ENCODE data around the gene CBX7.

The CBX7 gene

DNA sequence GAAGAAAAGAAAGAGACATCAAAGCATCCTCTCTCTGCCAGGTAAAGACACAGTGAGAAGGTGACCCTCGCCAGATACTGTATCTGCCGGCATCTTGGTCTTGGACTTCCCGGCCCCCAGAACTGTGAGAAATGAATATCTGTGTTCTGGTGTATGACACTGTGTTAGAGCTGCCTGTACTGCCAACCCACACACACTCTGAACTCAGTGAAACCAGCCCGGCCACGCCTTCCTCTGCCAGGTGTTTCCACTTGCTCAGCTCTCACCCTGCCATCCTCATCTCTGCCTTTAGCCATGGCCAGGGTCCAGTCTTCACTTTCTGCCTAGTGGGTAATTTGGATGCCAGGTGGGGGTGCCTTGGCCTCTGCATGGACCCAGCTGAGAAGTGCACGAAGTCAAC is 24.0 kb downstream of the CBX7 start:
- no peak for DNase-seq (ENCODE audit: low read depth, low spot score)

DNA sequence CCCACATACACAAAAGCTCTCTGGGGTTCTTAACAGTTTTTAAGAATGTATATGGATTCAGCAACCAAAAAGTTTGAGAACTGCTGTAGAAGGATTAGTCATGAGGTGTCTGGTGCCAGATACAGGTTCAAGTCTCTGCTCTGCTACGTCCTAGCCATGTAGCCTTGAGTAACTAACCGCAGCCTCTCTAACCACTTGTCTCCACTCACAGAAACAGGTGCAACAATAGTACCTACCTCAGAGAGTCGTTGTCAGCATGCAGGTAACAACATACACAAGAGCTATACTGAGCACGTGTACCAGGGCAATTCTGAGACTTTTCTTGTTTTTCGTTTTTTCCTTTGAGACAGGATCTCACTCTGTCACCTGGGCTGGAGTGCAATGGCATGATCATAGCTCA is 26.9 kb downstream of the CBX7 start:
- DNase-seq (ENCODE audit: low read depth, low spot score), result no peak

- DNase-seq (ENCODE audit: low read depth, low spot score), result no peak
Measured at GRCh38 chr22:39123751-39124581, 28.5 kb downstream of the CBX7 start.

DNA sequence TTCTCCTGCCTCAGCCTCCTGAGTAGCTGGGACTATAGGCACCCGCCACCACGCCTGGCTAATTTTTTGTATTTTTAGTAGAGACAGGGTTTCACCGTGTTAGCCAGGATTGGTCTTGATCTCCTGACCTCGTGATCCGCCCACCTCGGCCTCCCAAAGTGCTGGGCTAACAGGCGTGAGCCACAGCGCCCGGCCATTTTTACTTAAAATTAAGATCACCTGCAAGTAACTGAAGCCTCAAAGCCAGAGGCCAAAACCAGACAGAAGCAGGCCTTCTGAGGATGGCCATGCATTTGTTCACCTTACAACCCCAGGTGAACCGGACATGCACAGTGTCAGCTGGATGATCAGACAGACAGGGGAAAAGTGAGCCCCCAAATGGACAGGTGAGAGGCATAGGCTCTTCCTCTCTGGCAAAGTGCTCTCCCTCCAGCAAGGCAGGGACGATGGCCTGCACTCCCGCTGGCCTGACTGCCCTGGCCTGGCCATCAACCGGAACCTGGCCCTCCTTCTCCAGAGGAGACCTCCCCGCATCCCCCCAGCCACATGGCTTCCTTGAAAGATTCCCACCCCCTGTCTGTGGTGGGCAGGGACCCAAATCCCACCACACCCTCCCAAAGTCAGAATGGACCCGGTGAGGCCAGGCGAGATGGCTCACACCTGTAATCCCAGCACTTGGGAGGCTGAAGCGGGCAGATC is 29.6 kb downstream of the CBX7 start:
- no peak for DNase-seq (ENCODE audit: low read depth, low spot score)

DNA sequence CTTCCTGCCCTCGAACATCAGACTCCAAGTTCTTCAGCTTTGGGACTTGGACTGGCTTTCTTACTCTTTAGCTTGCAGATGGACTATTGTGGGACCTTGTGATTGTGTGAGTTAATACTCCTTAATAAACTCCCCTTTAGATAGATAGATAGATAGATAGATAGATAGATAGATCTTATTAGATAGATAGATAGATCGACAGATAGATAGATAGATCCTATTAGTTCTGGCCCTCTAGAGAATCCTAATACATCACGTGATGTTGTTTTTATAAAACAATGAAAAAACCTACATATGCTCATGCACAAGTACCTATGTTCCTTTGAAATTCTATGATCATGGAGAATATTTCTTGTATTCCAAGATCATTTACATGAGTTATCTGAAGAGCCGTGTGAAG is 31.5 kb downstream of the CBX7 start:
- DNase-seq (ENCODE audit: low read depth, low spot score), result no peak

GRCh38 chr22:39117585-39118191 is 34.8 kb downstream of the CBX7 start:
- DNase-seq (ENCODE audit: low read depth, low spot score), result no peak

DNA sequence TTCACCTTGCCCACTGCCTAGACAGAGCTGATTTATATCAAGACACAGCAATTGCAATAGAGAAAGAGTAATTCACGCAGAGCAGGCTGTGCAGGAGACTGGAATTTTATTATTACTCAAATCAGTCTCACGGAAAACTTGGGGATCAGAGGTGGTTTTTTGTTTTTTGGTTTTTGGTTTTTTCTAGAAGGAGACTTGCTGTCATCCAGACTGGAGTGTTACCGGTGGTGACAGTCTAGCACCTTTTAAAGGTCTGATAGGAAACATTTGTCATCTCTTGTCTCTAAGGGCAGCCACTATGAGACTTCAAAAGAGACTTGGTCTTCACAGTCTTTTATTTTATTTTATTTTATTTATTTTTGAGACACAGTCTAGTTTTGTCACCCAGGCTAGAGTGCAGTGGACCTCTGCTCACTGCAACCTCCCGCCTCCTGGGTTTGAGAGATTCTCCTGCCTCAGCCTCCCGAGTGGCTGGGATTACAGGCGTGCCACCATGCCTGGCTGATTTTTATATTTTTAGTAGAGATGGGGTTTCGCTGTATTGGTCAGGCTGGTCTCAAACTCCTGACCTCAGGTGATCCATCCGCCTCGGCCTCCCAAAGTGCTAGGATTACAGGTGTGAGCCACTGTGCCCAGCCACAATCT is 36.4 kb downstream of the CBX7 start:
- DNase-seq (ENCODE audit: low read depth, low spot score), result no peak

DNA sequence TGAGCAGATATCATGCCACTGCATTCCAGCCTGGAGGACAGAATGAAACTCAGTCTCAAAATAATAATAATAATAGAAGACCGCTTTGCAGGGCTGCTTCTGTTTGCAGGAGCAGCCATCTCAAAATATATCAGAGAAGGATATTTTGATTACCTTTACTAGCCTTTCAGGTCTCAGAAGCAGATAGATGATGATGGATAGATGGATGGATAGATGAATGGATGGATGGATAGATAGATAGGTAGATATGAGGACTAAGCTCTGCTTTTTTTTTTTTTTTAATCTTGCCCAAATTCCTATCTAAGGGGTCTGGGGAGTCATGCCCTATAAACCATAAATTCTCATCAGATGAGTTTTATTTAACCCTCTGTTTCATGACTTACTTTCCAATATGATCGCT is 36.9 kb downstream of the CBX7 start:
- no peak for DNase-seq (ENCODE audit: low read depth, low spot score)

- no peak for DNase-seq (ENCODE audit: low read depth, low spot score)
Measured at GRCh38 chr22:39114112-39114511, 38.4 kb downstream of the CBX7 start.

GRCh38 chr22:39110631-39111561 is 41.6 kb downstream of the CBX7 start:
- DNase-seq (ENCODE audit: low read depth, low spot score), result no peak

- DNase-seq (ENCODE audit: low read depth, low spot score), result no peak
Measured at GRCh38 chr22:39109361-39109760, 43.1 kb downstream of the CBX7 start.

DNA sequence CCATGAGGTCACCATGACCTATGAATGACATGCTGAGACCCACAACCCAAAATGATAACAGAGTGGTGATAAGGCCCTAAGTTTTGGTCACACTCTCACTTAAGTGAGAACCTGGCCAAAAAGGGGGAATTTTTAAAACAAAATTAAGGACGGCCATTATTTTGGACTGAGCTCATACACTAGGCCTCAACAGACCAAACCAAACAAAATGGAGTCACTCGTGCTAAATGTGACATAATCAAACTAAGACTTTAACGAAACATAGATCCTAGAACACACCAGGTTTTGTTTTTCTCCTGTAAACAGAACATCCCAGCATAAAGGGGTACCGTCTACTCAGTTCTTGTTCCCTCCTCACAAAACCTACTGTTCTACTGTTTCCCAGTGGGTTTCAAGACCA is 44.0 kb downstream of the CBX7 start:
- DNase-seq (ENCODE audit: low read depth, low spot score), result no peak

DNA sequence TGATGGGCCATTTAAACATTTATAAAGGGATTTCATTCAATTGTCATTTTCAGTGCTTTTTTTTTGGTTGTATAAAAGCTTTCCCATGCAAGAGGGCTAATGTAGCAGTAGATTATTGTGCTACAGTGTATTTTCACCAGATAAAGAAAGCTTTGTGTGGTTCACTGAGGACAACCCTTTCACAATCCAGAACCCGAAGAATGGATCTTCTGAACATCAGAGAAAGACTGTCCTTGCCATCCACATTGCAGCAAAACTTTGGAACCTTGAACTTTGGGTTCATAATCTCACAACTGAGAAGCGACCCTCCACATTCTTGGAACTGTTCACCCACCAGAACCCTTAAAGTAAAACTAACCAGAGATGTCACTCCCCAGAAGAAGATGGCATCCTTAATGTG is 46.2 kb downstream of the CBX7 start:
- DNase-seq (ENCODE audit: low read depth, low spot score), result no peak

DNA sequence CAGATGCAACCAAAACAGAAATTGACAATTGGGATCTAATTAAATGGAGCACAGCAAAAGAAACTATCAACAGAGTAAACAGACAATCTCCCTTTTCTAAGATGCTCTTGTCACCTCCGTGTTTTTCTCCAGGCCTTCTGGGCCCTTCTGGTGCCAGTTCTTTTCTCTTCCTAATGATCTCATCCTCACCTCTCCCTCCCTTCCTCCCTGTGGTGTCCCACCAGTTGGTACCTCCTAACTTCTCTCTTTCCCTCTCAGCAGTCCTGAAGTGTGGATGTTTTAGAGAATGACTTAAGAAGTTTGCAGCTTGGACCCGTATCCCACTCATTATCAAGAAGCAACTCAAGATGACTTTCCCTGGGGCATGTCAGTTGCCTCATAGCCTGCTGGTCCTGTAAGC is 49.0 kb downstream of the CBX7 start:
- no peak for DNase-seq (ENCODE audit: low read depth, low spot score)

GRCh38 chr22:39101226-39101625 is 51.3 kb downstream of the CBX7 start:
- no peak for DNase-seq (ENCODE audit: low read depth, low spot score)

GRCh38 chr22:39098576-39098975 is 53.9 kb downstream of the CBX7 start:
- DNase-seq (ENCODE audit: low read depth, low spot score), result no peak

GRCh38 chr22:39098026-39098425 is 54.5 kb downstream of the CBX7 start:
- no peak for DNase-seq (ENCODE audit: low read depth, low spot score)

DNA sequence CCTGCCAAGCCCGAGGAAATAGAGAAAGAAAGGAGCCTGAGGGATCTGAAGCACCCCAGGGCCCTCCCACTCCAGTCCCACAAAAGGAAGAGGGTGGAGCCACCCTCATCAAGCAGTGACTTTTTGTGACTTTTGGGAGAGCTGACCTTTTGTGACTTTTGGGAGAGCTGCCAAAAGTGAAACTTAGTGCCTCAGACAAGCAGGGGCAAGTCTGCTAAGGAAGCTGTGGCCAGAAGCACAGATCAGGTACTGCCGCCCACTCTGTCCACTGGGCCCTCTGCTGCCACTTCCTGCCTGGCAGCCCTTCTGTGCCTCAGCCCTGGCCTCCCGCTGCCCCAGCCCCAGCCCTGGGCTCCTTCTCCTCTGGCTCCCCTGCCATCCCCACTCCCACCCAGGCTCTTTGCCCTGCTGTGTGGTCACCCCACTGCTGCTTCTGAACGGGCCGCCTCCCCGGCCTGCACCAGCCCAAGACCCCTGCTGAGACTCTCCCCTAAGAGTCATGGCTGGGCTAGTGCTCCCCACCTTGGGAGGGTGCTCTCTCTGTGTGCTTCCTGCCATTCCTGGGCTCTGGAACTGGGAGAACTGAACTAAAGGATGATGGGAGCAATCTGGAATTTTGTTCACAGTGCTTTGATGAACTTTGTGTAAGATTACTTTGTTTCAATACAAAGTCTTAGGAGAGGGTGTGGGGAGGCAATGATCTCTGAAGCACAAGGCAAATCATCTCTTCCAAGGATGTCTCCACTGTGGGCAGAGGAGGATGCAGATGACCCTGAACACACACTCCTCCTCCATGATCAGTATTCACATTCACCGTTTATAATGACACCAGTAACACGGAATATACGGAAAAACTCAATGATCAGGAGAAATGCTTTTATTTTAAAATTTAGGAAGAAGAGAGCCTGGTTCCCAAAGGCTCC is 55.1 kb downstream of the CBX7 start, which contains the start of gene APOBEC3H:
APOBEC3H (plus strand) TSS at position 147 of the 923 bp plus-strand sequence. CDS start 3,035 bp downstream, outside the sequence.
- no peak for DNase-seq (ENCODE audit: low read depth, low spot score)

GRCh38 chr22:39095971-39096370 is 56.5 kb downstream of the CBX7 start:
- no peak for DNase-seq (ENCODE audit: low read depth, low spot score)

All from iPS DF 19.7 (cell line).